ENCODE measurements around the gene ZBTB40.

The ZBTB40 gene

GRCh38 chr1:22426781-22427180 is 24.9 kb upstream of the ZBTB40 start:
- DNase-seq (ENCODE audit: low spot score): no peak

- DNase-seq (ENCODE audit: low spot score): peak; percentile 79
Observed at GRCh38 chr1:22428672-22429071, 23.0 kb upstream of the ZBTB40 start.

GRCh38 chr1:22431965-22432364 is 19.7 kb upstream of the ZBTB40 start:
- no peak for DNase-seq (ENCODE audit: low spot score)

DNA sequence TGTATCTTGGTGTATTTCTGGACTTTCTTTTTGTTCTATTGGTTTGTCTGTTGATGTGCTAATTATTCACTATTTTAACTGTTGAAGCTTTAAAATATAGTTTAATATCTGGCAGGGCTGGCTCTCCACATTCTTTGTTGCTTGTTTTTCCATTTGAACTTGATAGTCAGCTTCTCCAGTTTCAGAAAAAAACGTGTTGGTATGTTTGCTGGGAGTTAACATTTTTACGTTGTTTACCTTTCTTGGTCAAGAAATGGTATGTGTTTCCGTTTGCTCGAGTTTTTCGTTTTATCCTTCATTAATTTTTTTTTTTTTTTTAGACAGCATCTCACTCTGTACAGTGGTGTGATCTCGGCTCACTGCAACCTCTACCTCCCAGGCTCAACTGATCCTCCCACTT is 16.9 kb upstream of the ZBTB40 start:
- DNase-seq (ENCODE audit: low spot score): no peak

DNA sequence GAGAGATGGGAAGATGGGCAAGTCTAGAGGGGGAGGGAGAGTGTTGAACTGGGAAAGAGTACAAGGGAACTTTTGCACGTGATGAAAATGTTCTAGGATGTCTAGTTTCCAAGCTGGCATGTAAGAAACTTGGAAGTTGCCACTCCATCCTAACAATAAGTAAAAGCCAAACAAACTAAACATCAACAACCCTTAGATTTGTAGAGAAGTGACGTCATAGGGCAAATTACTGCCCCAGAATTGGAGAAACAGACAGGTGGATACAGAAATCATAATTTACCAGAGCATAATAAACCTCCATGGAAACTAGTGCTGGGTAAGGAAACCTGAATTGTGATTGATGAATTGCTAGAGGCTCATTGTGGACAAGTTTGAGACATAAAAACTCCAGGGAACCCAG is 14.7 kb upstream of the ZBTB40 start:
- DNase-seq (ENCODE audit: low spot score): no peak

- no peak for DNase-seq (ENCODE audit: low spot score)
Observed at GRCh38 chr1:22437573-22437972, 14.1 kb upstream of the ZBTB40 start.

DNA sequence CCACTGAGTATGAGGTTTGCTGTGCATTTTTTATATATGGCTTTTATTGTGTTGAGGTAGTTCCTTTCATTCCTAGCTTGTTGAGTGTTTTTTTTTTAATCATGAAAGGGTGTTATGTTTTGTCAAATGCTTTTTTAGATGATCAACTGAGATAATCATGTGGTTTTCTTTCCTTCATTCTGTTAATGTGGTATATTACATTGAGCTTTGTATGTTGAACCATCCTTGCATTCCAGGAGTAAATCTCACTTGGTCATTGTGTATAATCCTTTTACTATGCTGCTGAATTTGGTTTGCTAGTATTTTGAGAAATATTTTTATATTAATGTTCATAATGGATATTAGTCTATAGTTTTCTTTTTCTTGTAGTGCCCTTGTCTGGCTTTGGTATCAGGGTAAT is 11.1 kb upstream of the ZBTB40 start:
- no peak for DNase-seq (ENCODE audit: low spot score)

- no peak for DNase-seq (ENCODE audit: low spot score)
Observed at GRCh38 chr1:22442212-22442894, 9.3 kb upstream of the ZBTB40 start.

- DNase-seq (ENCODE audit: low spot score): no peak
Observed at GRCh38 chr1:22443332-22443731, 8.3 kb upstream of the ZBTB40 start.

DNA sequence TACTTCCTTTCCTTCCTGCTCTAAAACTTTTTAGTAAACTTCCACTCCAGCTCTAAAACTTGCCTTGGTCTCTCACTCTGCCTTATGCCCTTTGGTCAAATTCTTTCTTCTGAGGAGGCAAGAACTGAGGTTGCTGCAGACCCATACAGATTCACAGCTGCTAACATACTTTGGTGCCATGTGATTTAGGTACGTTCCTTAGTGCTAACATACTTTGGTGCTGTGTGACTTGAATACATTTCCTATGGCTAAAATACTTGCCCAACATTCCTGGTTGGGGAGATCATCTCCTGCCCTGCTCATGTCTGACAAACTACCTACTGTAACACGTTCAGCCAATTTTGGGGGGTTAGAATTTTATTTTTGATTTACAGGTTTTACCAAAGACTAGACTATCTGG is 6.8 kb upstream of the ZBTB40 start:
- DNase-seq (ENCODE audit: low spot score): no peak

- no peak for DNase-seq (ENCODE audit: low spot score)
Observed at GRCh38 chr1:22447621-22448111, 4.0 kb upstream of the ZBTB40 start.

DNA sequence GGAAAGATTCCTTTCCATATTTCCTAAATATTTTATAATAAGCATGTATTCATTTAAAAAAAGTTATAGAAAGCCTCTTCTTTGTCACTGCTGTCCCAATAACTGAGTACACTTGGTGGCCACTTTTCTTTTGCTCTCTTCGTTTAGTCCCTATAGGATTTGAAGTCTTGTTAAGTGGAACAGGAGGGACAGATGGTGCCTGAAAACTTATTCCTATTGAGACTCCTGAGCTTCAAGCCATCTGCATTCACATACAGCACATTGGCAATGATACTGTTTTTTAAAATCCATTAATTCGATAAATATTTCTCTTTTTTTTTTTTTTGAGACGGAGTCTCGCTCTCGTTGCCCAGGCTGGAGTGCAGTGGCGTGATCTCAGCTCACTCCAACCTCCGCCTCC is 2.0 kb upstream of the ZBTB40 start:
- DNase-seq (ENCODE audit: low spot score): no peak

- peak; percentile 39 for DNase-seq (ENCODE audit: low spot score)
Observed at GRCh38 chr1:22450351-22451021, 1.2 kb upstream of the ZBTB40 start.

DNA sequence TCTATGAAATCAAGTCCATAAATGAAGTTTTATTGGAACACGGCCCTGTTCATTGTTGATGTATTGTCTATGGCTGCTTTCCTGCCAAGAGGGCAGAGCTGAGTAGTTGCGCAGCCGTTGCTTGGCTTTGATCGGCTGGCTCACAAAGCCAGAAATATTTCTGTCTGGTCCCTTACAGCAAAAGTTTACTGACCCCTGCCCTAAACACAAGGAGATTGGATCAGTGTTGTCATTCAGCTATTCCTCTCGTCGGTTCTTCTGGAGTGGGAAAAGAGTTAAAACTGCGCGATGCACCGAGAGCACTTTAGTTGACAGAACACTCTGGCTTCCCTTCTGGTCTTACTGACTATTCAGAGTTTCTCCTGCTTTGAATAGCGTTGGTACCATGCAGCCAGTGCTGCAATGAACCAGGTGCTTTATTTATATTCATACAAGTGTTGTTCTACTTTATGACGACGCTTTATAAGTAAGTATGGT is 868 bp downstream of the ZBTB40 start:
- peak; percentile 14 for DNase-seq (ENCODE audit: low spot score)

- no peak for DNase-seq (ENCODE audit: low spot score)
Observed at GRCh38 chr1:22453181-22453580, 1.5 kb downstream of the ZBTB40 start.

DNA sequence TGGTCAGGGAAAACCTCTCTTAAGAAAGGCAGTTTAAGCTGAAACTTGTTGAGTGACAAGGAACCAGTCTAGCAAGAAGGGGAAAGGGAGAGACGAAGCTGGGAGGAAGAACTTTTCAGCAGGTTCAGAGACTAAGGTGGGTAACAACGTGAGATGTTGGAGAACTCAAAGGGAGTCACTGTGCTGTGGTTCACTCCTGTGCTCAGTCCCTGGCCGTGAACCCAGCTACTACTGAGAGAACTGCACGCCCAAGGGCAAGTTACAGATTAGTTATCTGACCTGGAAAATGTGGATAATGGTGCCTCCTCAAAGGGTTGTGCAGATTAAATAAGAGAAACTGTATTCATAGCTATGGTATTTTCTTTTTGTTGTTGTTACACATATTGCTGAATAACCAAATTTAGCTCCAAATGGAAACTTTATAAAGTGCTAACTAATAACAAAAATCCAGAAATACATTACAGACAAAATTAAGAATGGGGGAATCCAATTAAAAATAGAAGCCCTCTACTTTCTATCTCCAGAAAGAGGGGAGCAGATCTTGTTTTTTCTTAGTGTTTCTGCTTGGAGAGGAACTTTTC is 2.9 kb downstream of the ZBTB40 start:
- DNase-seq (ENCODE audit: low spot score): no peak

DNA sequence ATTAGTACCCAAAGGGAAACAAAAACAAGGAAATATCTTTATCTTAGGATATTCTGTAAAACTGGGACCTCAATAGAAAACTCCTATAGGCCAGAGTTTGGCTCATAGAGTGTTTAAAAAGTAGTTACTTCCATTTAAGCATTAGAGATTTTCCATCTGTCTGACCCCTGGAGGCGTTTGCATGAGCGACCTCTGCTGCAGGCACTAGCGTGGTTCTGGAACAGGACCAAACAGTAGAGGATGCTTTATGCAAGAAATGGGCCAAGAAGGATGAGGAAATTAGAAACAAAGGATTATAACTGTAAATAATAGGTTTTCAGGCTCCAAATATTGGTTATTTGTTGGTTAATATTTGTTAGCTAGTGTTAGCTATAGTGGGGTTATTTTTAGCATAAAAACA is 5.7 kb downstream of the ZBTB40 start:
- DNase-seq (ENCODE audit: low spot score): no peak

- DNase-seq (ENCODE audit: low spot score): no peak
Observed at GRCh38 chr1:22457836-22458235, 6.2 kb downstream of the ZBTB40 start.

DNA sequence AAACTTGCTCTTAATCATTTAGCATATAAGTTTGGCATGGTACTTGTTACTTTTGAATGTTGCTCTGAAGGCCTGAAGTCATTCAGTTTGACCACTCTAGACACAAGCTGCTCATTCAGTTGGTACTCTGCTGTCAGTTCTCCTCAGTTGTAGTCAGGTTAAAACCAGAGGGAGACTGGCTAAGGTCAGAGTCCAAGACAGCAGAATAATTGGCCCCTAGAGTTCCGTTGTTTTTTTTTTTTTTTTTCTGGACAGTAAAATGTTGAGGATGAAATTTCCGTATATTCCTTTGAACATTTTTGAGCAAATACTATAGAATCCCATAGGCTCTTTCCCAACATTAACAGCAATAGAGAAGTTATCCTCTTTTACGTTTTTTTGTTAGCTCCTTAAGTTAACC is 9.4 kb downstream of the ZBTB40 start:
- no peak for DNase-seq (ENCODE audit: low spot score)

DNA sequence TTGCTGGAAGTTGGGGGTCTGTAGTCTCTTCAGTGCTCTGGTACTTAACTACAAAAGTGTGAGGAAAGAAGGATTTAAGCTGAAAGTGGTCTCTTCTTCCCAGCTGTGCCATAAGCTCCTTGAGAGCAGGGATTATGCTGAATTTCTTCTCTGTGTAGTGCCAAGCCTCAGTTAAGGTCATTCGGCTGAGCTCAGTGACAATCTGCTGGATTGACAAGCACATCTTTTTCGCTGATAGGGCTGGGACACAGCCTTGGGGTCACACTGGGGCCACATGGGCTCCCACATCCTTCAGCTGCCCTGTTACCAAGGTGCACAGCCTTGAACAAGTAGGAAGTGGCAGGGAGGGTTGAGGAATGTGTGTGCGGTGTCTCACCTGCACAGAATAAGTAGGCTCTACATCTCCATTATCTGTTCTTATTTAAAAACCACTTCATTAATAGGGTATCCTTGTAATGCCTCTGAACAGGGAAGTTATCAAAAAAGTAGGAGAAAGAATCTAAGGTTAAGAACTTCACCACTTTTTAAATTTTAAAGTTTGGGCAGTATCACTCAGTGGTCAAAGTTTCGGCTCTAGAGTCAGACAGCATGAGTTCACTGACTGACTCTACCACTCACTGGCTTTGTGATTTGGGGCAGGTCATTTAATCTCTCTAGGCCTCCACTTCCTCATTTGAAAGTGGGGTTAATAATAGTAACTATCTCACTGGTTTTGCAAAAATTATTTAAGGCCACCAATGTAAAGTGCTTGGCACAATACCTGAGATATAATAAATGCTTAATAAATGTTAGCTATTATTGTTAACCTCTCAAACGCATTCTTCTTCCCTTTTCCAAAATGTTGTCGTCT is 10.3 kb downstream of the ZBTB40 start:
- no peak for DNase-seq (ENCODE audit: low spot score)

GRCh38 chr1:22462928-22463327 is 11.3 kb downstream of the ZBTB40 start:
- DNase-seq (ENCODE audit: low spot score): no peak

DNA sequence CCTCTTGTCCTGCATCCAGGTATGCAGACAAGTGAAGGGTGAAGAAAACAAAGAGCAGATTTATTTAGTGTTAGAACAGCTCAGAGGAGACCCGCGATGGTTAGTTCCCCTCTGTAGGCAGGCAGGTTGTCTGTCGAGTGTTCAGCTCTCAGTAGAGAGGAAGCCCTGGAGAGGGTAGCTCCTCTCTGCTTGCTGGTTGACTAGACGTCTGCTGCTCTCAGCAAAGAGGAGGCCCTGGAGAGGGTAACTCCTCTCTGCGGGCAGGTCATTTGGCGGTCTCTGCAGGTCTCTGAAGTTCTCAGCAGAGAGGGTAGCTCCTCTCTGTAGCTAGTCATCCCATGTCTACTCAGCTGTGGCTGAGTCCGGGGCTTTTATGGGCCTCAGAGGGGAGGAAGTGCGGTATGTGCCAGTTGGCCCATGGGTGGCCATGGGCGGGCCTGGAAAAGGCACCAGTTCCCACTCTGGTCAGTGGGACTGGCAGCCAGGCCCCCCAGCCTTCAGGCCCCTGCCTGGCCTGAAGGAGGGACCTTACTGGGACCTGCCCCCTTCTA is 13.4 kb downstream of the ZBTB40 start:
- DNase-seq (ENCODE audit: low spot score): no peak

Measured in SW480 (cell line).